ENCODE measurements around the gene ARMCX2.

DNA sequence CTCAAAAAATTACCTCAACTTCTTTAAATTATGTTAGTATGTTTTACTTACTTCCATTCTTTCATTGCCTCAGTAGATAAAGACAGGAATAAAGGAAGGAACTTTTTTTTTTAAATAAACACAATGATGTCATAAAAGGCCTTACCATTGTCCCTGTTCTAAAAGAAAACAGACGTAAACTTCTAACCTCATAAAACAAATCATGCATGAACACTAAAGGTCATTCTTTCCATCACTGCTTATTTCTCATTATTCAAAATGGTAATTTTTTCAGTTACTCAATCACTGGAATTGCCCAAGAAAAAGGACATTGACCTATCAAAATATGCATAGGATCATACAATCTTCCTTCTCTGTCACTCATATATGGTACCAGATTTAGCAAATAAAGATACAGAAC lies 32.2 kb upstream of the ARMCX2 start:
- TF ChIP-seq EZH2 (IDR thresholded peaks at IDR 0.05; ENCODE audit: low read depth, unreplicated experiment) (no peak), NANOG (IDR thresholded peaks at IDR 0.05; ENCODE audit: borderline replicate concordance) (no peak), POLR2AphosphoS5 (IDR thresholded peaks at IDR 0.05; ENCODE audit: low read depth) (no peak), JUNB (IDR thresholded peaks at IDR 0.05; ENCODE audit: unreplicated experiment) (no peak), CREB1 (CRISPR knock-in tag; IDR thresholded peaks at IDR 0.05; ENCODE audit: low read depth) (no peak), EZH2phosphoT487 (IDR thresholded peaks at IDR 0.05; ENCODE audit: unreplicated experiment) (no peak), ZNF114 (CRISPR knock-in tag; IDR thresholded peaks at IDR 0.05) (no peak), STAT1 (IDR thresholded peaks at IDR 0.05; ENCODE audit: unreplicated experiment) (no peak), ZNF331 (CRISPR knock-in tag; IDR thresholded peaks at IDR 0.05; ENCODE audit: low read depth) (no peak)
- TF ChIP-seq, protein P1, sequence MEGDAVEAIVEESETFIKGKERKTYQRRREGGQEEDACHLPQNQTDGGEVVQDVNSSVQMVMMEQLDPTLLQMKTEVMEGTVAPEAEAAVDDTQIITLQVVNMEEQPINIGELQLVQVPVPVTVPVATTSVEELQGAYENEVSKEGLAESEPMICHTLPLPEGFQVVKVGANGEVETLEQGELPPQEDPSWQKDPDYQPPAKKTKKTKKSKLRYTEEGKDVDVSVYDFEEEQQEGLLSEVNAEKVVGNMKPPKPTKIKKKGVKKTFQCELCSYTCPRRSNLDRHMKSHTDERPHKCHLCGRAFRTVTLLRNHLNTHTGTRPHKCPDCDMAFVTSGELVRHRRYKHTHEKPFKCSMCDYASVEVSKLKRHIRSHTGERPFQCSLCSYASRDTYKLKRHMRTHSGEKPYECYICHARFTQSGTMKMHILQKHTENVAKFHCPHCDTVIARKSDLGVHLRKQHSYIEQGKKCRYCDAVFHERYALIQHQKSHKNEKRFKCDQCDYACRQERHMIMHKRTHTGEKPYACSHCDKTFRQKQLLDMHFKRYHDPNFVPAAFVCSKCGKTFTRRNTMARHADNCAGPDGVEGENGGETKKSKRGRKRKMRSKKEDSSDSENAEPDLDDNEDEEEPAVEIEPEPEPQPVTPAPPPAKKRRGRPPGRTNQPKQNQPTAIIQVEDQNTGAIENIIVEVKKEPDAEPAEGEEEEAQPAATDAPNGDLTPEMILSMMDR (conservative IDR thresholded peaks at IDR 0.05; ENCODE audit: low read depth in 2 of 2) = no peak
- TF ChIP-seq, protein P2, sequence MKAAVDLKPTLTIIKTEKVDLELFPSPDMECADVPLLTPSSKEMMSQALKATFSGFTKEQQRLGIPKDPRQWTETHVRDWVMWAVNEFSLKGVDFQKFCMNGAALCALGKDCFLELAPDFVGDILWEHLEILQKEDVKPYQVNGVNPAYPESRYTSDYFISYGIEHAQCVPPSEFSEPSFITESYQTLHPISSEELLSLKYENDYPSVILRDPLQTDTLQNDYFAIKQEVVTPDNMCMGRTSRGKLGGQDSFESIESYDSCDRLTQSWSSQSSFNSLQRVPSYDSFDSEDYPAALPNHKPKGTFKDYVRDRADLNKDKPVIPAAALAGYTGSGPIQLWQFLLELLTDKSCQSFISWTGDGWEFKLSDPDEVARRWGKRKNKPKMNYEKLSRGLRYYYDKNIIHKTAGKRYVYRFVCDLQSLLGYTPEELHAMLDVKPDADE (IDR thresholded peaks at IDR 0.05) = no peak
- TF ChIP-seq, protein P3, sequence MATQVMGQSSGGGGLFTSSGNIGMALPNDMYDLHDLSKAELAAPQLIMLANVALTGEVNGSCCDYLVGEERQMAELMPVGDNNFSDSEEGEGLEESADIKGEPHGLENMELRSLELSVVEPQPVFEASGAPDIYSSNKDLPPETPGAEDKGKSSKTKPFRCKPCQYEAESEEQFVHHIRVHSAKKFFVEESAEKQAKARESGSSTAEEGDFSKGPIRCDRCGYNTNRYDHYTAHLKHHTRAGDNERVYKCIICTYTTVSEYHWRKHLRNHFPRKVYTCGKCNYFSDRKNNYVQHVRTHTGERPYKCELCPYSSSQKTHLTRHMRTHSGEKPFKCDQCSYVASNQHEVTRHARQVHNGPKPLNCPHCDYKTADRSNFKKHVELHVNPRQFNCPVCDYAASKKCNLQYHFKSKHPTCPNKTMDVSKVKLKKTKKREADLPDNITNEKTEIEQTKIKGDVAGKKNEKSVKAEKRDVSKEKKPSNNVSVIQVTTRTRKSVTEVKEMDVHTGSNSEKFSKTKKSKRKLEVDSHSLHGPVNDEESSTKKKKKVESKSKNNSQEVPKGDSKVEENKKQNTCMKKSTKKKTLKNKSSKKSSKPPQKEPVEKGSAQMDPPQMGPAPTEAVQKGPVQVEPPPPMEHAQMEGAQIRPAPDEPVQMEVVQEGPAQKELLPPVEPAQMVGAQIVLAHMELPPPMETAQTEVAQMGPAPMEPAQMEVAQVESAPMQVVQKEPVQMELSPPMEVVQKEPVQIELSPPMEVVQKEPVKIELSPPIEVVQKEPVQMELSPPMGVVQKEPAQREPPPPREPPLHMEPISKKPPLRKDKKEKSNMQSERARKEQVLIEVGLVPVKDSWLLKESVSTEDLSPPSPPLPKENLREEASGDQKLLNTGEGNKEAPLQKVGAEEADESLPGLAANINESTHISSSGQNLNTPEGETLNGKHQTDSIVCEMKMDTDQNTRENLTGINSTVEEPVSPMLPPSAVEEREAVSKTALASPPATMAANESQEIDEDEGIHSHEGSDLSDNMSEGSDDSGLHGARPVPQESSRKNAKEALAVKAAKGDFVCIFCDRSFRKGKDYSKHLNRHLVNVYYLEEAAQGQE (IDR thresholded peaks at IDR 0.05; ENCODE audit: unreplicated experiment) = no peak
- TF ChIP-seq, protein P4, sequence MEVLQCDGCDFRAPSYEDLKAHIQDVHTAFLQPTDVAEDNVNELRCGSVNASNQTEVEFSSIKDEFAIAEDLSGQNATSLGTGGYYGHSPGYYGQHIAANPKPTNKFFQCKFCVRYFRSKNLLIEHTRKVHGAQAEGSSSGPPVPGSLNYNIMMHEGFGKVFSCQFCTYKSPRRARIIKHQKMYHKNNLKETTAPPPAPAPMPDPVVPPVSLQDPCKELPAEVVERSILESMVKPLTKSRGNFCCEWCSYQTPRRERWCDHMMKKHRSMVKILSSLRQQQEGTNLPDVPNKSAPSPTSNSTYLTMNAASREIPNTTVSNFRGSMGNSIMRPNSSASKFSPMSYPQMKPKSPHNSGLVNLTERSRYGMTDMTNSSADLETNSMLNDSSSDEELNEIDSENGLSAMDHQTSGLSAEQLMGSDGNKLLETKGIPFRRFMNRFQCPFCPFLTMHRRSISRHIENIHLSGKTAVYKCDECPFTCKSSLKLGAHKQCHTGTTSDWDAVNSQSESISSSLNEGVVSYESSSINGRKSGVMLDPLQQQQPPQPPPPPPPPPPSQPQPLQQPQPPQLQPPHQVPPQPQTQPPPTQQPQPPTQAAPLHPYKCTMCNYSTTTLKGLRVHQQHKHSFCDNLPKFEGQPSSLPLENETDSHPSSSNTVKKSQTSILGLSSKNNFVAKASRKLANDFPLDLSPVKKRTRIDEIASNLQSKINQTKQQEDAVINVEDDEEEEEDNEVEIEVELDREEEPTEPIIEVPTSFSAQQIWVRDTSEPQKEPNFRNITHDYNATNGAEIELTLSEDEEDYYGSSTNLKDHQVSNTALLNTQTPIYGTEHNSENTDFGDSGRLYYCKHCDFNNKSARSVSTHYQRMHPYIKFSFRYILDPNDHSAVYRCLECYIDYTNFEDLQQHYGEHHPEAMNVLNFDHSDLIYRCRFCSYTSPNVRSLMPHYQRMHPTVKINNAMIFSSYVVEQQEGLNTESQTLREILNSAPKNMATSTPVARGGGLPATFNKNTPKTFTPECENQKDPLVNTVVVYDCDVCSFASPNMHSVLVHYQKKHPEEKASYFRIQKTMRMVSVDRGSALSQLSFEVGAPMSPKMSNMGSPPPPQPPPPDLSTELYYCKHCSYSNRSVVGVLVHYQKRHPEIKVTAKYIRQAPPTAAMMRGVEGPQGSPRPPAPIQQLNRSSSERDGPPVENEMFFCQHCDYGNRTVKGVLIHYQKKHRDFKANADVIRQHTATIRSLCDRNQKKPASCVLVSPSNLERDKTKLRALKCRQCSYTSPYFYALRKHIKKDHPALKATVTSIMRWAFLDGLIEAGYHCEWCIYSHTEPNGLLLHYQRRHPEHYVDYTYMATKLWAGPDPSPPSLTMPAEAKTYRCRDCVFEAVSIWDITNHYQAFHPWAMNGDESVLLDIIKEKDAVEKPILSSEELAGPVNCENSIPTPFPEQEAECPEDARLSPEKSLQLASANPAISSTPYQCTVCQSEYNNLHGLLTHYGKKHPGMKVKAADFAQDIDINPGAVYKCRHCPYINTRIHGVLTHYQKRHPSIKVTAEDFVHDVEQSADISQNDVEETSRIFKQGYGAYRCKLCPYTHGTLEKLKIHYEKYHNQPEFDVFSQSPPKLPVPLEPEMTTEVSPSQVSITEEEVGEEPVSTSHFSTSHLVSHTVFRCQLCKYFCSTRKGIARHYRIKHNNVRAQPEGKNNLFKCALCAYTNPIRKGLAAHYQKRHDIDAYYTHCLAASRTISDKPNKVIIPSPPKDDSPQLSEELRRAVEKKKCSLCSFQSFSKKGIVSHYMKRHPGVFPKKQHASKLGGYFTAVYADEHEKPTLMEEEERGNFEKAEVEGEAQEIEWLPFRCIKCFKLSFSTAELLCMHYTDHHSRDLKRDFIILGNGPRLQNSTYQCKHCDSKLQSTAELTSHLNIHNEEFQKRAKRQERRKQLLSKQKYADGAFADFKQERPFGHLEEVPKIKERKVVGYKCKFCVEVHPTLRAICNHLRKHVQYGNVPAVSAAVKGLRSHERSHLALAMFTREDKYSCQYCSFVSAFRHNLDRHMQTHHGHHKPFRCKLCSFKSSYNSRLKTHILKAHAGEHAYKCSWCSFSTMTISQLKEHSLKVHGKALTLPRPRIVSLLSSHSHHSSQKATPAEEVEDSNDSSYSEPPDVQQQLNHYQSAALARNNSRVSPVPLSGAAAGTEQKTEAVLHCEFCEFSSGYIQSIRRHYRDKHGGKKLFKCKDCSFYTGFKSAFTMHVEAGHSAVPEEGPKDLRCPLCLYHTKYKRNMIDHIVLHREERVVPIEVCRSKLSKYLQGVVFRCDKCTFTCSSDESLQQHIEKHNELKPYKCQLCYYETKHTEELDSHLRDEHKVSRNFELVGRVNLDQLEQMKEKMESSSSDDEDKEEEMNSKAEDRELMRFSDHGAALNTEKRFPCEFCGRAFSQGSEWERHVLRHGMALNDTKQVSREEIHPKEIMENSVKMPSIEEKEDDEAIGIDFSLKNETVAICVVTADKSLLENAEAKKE (CRISPR knock-in tag; IDR thresholded peaks at IDR 0.05) = no peak

Measured in GM23338 (cell line).